GM21619 (cell line): ENCODE measurements around the gene RALGPS1.

Source experiments
- ATAC-seq: cut with Tn5 transposase; IDR thresholded peaks from one replicate; pipeline ENCODE4 v1.9.1; 2021; ENCODE audit not compliant: unreplicated experiment

The RALGPS1 gene

DNA sequence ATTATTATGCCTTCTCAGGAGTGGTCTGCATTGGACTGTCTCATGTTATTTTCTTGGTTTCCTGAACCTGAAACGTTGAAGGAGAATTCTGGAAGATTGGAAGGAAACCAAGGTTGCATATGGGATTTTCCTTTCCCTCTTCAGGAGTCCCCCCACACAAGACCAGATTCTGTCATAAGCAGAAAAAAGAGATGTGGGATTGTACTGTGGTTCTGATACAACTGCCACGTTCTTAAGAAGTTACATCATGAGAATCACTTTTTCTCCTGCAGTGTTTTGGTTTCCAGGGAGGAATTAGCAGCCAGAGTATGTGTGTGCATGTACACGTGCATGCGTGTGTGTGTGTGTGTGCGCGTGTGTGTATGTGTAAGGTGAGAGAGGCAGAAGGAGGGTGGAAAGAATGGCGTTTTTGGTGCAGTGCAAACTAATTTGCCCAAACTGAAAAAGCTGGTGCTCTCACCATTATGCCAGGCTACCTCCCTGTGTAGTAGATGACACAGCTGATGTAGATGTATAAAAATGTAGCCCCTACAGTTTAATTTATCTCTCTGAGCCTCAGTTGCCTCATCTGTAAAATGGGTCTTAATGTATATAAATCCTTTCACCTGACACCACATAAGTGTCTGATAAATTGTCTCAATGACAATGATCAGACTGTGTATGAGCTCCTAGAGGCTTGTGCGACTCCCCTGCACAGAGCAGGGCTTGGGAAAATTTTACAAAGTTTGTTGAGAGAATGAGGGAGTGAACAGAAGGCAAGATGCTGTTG lies 38.6 kb downstream of the RALGPS1 start:
- no peak for ATAC-seq

GRCh38 chr9:126955811-126956210 lies 41.2 kb downstream of the RALGPS1 start:
- no peak for ATAC-seq

- no peak for ATAC-seq
Measured at GRCh38 chr9:126956917-126957686, 42.5 kb downstream of the RALGPS1 start.

- no peak for ATAC-seq
Measured at GRCh38 chr9:126957687-126958053, 43.1 kb downstream of the RALGPS1 start.

DNA sequence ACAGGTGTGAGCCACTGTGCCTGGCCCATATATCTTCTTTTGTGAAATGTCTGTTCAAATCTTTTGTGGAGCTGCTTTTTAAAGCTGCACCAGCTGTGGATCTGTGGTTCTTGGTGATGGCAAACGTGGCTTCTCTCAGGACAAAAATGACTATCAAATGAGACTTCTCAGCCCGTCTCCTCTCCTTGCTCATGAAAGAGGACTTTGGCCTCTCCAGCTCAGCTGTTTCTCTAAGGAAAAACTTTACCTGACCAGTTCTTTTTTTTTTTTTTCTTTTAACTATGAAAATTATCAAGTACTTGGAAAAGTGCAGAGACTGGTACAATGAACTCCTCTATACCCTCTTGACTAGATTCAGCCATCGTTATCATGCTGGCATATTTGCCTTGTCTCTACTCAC lies 44.8 kb downstream of the RALGPS1 start:
- ATAC-seq, result no peak

DNA sequence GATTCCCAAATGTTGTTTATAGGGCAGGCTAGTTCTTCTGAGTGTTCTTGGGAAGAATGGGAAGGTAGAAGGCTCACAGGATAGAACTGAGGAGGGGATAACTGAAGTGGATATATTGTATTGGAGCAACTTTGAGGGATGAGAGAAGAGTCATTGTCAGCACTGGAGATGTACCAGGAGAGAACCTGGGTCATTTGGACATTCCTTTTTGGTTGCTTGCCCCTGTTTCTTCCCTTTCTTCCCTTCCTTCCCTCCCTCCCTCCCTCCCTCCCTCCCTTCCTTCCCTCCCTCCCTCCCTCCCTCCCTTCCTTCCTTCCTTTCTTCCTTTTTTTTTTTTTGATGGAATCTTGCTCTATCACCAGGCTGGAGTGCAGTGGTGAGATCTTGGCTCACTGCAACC lies 45.3 kb downstream of the RALGPS1 start:
- no peak for ATAC-seq

- ATAC-seq, result no peak
Measured at GRCh38 chr9:126962336-126962735, 47.8 kb downstream of the RALGPS1 start.

DNA sequence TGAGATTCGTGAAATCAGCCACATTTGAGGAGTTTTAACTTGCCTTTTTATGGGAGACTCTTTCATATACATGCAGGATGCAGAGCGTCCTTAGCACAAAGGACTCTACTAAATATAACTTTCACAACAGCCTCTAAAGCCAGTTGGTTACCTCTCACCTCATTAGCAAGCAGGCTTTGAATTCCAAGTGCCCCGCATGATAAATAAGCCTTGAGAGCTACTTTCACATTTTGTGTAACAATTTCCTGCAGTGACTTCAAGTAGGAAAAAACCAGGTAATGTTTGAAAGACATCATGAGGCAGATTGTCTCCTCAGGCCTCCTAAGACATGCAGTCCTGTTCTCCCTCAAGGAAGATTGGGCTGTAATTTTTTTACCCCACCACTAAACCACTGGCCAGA lies 50.5 kb downstream of the RALGPS1 start:
- ATAC-seq, result no peak

DNA sequence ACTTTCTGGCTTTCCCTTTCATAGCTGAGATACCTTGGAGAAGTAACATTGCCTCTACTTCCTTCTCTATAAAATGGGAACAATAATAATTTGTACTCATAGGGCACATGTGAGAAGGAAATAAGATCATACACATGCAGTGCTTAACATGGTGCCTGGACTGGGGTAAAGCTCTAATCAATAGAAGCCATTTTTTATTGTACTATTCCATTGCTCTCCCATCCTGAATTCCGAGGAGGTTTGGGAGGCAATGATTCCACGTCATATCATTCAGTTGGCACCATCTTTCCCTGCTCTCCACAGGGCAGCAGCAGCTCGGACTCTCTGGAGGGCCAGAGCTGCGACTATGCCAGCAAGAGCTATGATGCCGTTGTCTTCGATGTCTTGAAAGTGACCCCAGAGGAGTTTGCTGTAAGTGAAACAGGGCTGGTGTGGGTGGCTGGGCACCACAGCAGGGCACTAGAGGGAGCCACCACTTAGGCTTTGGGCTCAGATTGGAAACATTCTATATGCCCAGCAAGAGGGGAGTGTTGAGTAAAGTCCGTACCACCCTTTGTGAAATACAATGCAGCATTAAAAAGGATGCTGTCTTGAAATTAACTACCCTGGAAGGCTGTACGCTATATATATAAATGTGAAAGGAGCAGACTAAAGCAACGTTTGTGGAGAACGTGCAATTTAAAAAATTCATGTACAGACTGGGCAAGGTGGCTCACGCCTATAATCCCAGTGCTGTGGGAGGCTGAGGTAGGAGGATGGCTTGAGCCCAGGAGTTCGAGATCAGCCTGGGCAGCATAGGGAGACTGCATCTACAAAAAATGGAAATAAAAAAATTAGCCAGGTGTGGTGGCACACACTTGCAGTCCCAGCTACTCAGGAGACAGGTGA lies 51.2 kb downstream of the RALGPS1 start:
- no peak for ATAC-seq

DNA sequence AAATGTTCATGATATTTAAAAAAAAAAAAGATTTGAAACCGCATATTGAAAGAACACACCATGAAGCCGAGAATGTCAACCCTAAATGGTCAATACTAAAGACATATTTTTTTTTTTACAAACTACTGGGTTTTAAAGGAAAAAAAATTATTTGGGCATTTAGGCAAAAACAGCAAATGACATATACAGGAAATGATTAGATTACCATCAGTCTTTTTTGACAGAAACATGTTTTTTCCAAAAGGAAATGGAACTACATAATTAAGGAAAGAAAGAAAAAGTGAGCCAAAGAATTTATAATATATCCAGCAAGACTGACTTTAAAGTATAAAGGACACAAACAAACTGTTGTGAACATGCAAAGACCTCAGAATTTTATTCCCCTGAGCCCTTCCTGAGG lies 56.7 kb downstream of the RALGPS1 start:
- ATAC-seq, result no peak

DNA sequence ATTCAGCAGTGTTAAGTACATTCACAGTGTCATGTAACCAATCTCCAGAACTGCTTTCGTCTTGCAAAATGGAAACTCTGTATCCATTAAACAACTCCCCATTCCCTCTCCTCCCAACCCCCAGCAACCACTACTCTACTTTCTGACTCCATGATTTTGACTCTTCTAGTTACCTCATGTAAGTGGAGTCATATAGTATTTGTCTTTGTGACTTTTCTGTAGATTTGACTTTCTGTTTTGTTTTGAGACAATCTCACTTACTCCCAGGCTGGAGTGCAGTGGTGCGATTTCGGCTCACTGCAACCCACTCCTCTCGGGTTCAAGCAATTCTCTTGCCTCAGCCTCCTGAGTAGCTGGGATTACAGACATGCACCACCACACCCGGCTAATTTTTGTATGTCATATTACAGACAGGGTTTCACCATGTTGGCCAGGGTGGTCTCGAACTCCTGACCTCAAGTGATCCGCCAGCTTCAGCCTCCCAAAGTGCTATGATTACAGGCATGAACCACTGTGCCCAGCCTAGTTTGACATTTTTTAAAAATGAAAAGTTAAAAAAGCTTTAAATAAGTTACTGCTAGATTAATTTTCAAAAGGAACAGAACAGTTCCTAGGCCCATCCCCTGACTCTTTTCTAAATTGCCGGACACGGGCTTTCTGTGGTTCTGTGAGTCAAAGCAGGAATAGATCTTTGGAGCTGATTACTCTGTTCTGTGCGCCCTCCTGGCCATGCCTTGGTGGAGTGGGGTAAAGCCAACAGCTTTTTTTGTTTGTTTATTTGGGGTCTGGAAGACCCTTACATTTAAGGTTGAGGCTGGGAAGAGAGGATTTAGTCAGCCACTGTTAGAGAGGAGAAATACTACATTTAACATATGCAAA lies 59.3 kb downstream of the RALGPS1 start:
- ATAC-seq, result no peak

- no peak for ATAC-seq
Measured at GRCh38 chr9:126974594-126974993, 60.0 kb downstream of the RALGPS1 start.

- no peak for ATAC-seq
Measured at GRCh38 chr9:126975327-126976220, 61.0 kb downstream of the RALGPS1 start.

- no peak for ATAC-seq
Measured at GRCh38 chr9:126979461-126979860, 64.9 kb downstream of the RALGPS1 start.

- no peak for ATAC-seq
Measured at GRCh38 chr9:126980231-126980630, 65.6 kb downstream of the RALGPS1 start.

- no peak for ATAC-seq
Measured at GRCh38 chr9:126981218-126981617, 66.6 kb downstream of the RALGPS1 start.

GRCh38 chr9:126982215-126983002 lies 67.8 kb downstream of the RALGPS1 start:
- no peak for ATAC-seq

DNA sequence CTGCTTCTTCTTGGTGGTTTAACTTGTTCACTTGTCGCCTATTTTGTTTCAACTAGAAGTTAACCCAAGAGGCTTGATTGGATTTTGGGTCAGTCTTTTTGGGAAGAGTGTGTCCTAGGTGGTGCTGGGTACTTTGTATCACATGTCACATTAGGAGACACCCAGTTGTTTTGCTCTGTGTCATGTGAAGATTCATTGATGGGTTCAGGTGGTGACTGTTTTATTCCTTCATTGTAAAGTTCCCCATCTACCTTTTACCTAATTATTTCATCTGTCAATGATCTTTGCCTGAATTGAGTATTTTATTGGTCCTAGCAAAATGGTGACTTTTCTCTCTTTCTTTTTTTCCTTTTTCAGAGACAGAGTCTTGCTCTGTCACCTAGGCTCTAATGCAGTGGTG lies 69.2 kb downstream of the RALGPS1 start:
- no peak for ATAC-seq

GRCh38 chr9:126984969-126985368 lies 70.4 kb downstream of the RALGPS1 start:
- no peak for ATAC-seq
